Stimulated activated naive B cell treated with anti-CD40 and anti-IgM and Interleukin-4, amounts not matched to agents 10 μg/mL and 1 μg/mL and 100 μg/mL, for 72 hours (primary cell): ENCODE measurements around the gene KANSL1.

Experiments
- ATAC-seq, 2 donors: fragments of 150-1000 bp; cut with Tn5 transposase; replicated peaks; 2 replicates each; pipeline ENCODE4 v1.10.0; 2021; ENCODE audit warnings: moderate library complexity in 1 of 2
- DNase-seq: peaks from one replicate; pipeline ENCODE4 v3.0.0; 2021
- H3K27ac Mint-ChIP-seq: one replicate; pipeline ENCODE4 v1.8.0; 2022; ENCODE audit warnings: mild to moderate bottlenecking, mixed read lengths
- H3K27me3 Mint-ChIP-seq, 2 donors: one replicate each; pipeline ENCODE4 v1.8.0; 2022; ENCODE audit warnings: mixed read lengths in 2 of 2
- H3K36me3 Mint-ChIP-seq, 2 donors: one replicate each; pipeline ENCODE4 v1.8.0; 2022; ENCODE audit warnings: mixed read lengths in 2 of 2, mild to moderate bottlenecking in 1 of 2
- H3K4me1 Mint-ChIP-seq, 2 donors: one replicate each; pipeline ENCODE4 v1.8.0; 2022; ENCODE audit warnings: mixed read lengths in 2 of 2, mild to moderate bottlenecking in 1 of 2
- H3K4me3 Mint-ChIP-seq, 2 donors: one replicate each; pipeline ENCODE4 v1.8.0; 2022; ENCODE audit warnings: mild to moderate bottlenecking in 2 of 2, mixed read lengths in 2 of 2, moderate library complexity in 1 of 2
- H3K9me3 Mint-ChIP-seq, 2 donors: one replicate each; pipeline ENCODE4 v1.8.0; 2022; ENCODE audit warnings: mixed read lengths in 2 of 2, mild to moderate bottlenecking in 1 of 2

The KANSL1 gene

GRCh38 chr17:45989759-45990158 lies 203.5 kb downstream of the KANSL1 start:
- H3K4me1 Mint-ChIP-seq, result no peaks in the 10 kb centered on the region
- ATAC-seq (no peak), DNase-seq (no peak)
- H3K27me3 Mint-ChIP-seq, result no peaks in the 10 kb centered on the region
- no peaks in the 10 kb centered on the region for H3K9me3 Mint-ChIP-seq
- no peak overlapping the region for H3K27ac Mint-ChIP-seq
- peaks cover 0 to 1% of the 10 kb centered on the region in 2 donors for H3K36me3 Mint-ChIP-seq
- H3K4me3 Mint-ChIP-seq, result no peak overlapping the region

GRCh38 chr17:45987706-45988105 lies 205.5 kb downstream of the KANSL1 start:
- Mint-ChIP-seq H3K4me3 (no peak overlapping the region), H3K27me3 (peaks cover 4 to 7% of the 10 kb centered on the region in 2 donors), H3K36me3 (peaks cover 0 to 1% of the 10 kb centered on the region in 2 donors), H3K9me3 (no peaks in the 10 kb centered on the region), H3K4me1 (no peaks in the 10 kb centered on the region), H3K27ac (no peak overlapping the region)
- DNase-seq (no peak), ATAC-seq (no peak)

GRCh38 chr17:45986056-45986455 lies 207.2 kb downstream of the KANSL1 start:
- no peaks in the 10 kb centered on the region for H3K9me3 Mint-ChIP-seq
- no peak overlapping the region for H3K4me3 Mint-ChIP-seq
- DNase-seq (no peak), ATAC-seq (no peak)
- peaks cover 0 to 1% of the 10 kb centered on the region in 2 donors for H3K36me3 Mint-ChIP-seq
- no peaks in the 10 kb centered on the region for H3K4me1 Mint-ChIP-seq
- H3K27ac Mint-ChIP-seq, result no peak overlapping the region
- peaks cover 4 to 11% of the 10 kb centered on the region in 2 donors for H3K27me3 Mint-ChIP-seq

GRCh38 chr17:45985447-45985846 lies 207.8 kb downstream of the KANSL1 start:
- DNase-seq (no peak), ATAC-seq (no peak)
- H3K9me3 Mint-ChIP-seq, result no peaks in the 10 kb centered on the region
- peaks cover 4 to 11% of the 10 kb centered on the region in 2 donors for H3K27me3 Mint-ChIP-seq
- no peaks in the 10 kb centered on the region for H3K4me1 Mint-ChIP-seq
- no peak overlapping the region for H3K4me3 Mint-ChIP-seq
- peaks cover 0 to 1% of the 10 kb centered on the region in 2 donors for H3K36me3 Mint-ChIP-seq
- H3K27ac Mint-ChIP-seq, result no peak overlapping the region

GRCh38 chr17:45984368-45984767 lies 208.9 kb downstream of the KANSL1 start:
- ATAC-seq (no peak), DNase-seq (no peak)
- Mint-ChIP-seq H3K27me3 (peaks cover 4 to 11% of the 10 kb centered on the region in 2 donors), H3K27ac (no peak overlapping the region), H3K36me3 (no peaks in the 10 kb centered on the region), H3K4me3 (no peak overlapping the region), H3K9me3 (no peaks in the 10 kb centered on the region), H3K4me1 (no peaks in the 10 kb centered on the region)

- Mint-ChIP-seq H3K9me3 (no peaks in the 10 kb centered on the region), H3K27ac (no peak overlapping the region), H3K4me3 (no peak overlapping the region), H3K4me1 (no peaks in the 10 kb centered on the region), H3K27me3 (peaks cover 4 to 11% of the 10 kb centered on the region in 2 donors), H3K36me3 (no peaks in the 10 kb centered on the region)
- ATAC-seq (no peak), DNase-seq (no peak)
Measured at GRCh38 chr17:45983614-45984310, 209.5 kb downstream of the KANSL1 start.

- H3K27me3 Mint-ChIP-seq, result peaks cover 4 to 11% of the 10 kb centered on the region in 2 donors
- no peaks in the 10 kb centered on the region for H3K36me3 Mint-ChIP-seq
- H3K4me3 Mint-ChIP-seq, result no peak overlapping the region
- no peaks in the 10 kb centered on the region for H3K4me1 Mint-ChIP-seq
- H3K9me3 Mint-ChIP-seq, result no peaks in the 10 kb centered on the region
- no peak for DNase-seq
- no peak for ATAC-seq
- H3K27ac Mint-ChIP-seq, result no peak overlapping the region
Measured at GRCh38 chr17:45982791-45983613, 210.2 kb downstream of the KANSL1 start.

GRCh38 chr17:45981306-45981705 lies 211.9 kb downstream of the KANSL1 start:
- no peak overlapping the region for H3K27ac Mint-ChIP-seq
- ATAC-seq, result no peak
- no peak overlapping the region for H3K4me3 Mint-ChIP-seq
- no peak for DNase-seq
- H3K9me3 Mint-ChIP-seq, result no peaks in the 10 kb centered on the region
- H3K27me3 Mint-ChIP-seq, result peaks cover 4 to 11% of the 10 kb centered on the region in 2 donors
- peaks cover 2 to 4% of the 10 kb centered on the region in 2 donors for H3K4me1 Mint-ChIP-seq
- H3K36me3 Mint-ChIP-seq, result no peaks in the 10 kb centered on the region

- H3K4me1 Mint-ChIP-seq, result peaks cover 7 to 8% of the 10 kb centered on the region in 2 donors
- no peak overlapping the region for H3K27ac Mint-ChIP-seq
- no peak for DNase-seq
- no peak for ATAC-seq
- H3K36me3 Mint-ChIP-seq, result no peaks in the 10 kb centered on the region
- H3K9me3 Mint-ChIP-seq, result no peaks in the 10 kb centered on the region
- H3K27me3 Mint-ChIP-seq, result peaks cover 4 to 11% of the 10 kb centered on the region in 2 donors
- no peak overlapping the region for H3K4me3 Mint-ChIP-seq
Measured at GRCh38 chr17:45980855-45981254, 212.4 kb downstream of the KANSL1 start.
